Activated T-cell treated with anti-CD3 and anti-CD28 coated beads, Interleukin-2, amount 50 U/mL, for 4 hours (primary cell): ENCODE results near the gene SELP. TPM values are rescaled to one million over a fixed set of nuclear protein-coding genes. Genes with fewer than 3 reads are reported as not detected.

Experiments used
- ATAC-seq, 2 donors: fragments of 200-7000 bp; cut with Tn5 transposase; one replicate each; pipeline ENCODE4 v1.10.0; 2021
- DNase-seq: peaks from one replicate; pipeline ENCODE4 v3.0.0-alpha.2; 2020
- H3K27me3 Mint-ChIP-seq: one replicate; pipeline ENCODE4 v1.8.0; 2021; ENCODE audit warnings: low read depth, mixed read lengths
- H3K36me3 Mint-ChIP-seq: one replicate; pipeline ENCODE4 v1.8.0; 2022; ENCODE audit warnings: mixed read lengths; ENCODE audit not compliant: insufficient read depth
- H3K4me1 Mint-ChIP-seq: one replicate; pipeline ENCODE4 v1.8.0; 2021; ENCODE audit warnings: low read depth, mixed read lengths
- H3K4me3 Mint-ChIP-seq: one replicate; pipeline ENCODE4 v1.8.0; 2021; ENCODE audit warnings: mild to moderate bottlenecking, moderate library complexity, mixed read lengths
- H3K9me3 Mint-ChIP-seq: one replicate; pipeline ENCODE4 v1.8.0; 2021; ENCODE audit warnings: mixed read lengths
- total RNA-seq, 3 donors: library from RNA; stranded (reverse); gene quantifications; one replicate each; pipeline ENCODE4 v1.2.1, GENCODE V29; 2021

The SELP gene
- total RNA-seq, 3 donors from 2014 or later: 0.35 to 0.48 (median 0.40) TPM

- DNase-seq: no peak
- H3K36me3 Mint-ChIP-seq: peaks cover 50% of the 10 kb centered on the region
- H3K27me3 Mint-ChIP-seq: no peaks in the 10 kb centered on the region
- peaks cover 6% of the 10 kb centered on the region for H3K4me1 Mint-ChIP-seq
- ATAC-seq: no peak
- no peak overlapping the region for H3K4me3 Mint-ChIP-seq
- no peaks in the 10 kb centered on the region for H3K9me3 Mint-ChIP-seq
These were observed 84.5 kb downstream of the SELP start for GRCh38 chr1:169545472-169545871.

- DNase-seq (no peak), ATAC-seq (no peak)
- no peak overlapping the region for H3K4me3 Mint-ChIP-seq
- H3K36me3 Mint-ChIP-seq: peaks cover 53% of the 10 kb centered on the region
- H3K4me1 Mint-ChIP-seq: no peaks in the 10 kb centered on the region
- no peaks in the 10 kb centered on the region for H3K9me3 Mint-ChIP-seq
- H3K27me3 Mint-ChIP-seq: no peaks in the 10 kb centered on the region
These were observed 90.7 kb downstream of the SELP start for GRCh38 chr1:169538998-169539871.

Other genes with a start within 250 kb of the SELP start
- under 1 TPM; 0.16 to 0.43 (median 0.16) TPM for gene CCDC181, start 202.7 kb downstream of the SELP start, total RNA-seq
- gene SLC19A2, start 144.2 kb downstream of the SELP start, total RNA-seq: 10 to 100 TPM in 2 of 3 donors, 1 to 10 TPM in 1; 9.1 to 13.5 (median 12.0) TPM
- gene F5, start 43.6 kb downstream of the SELP start, total RNA-seq: 100 to 1,000 TPM in 2 of 3 donors, 10 to 100 TPM in 1; 69.1 to 151 (median 149) TPM
- 100 to 1,000 TPM in 2 of 3 donors, 10 to 100 TPM in 1; 95.7 to 129 (median 112) TPM for gene SELL, start 81.5 kb upstream of the SELP start, total RNA-seq
- gene SELE, start 104.0 kb upstream of the SELP start, total RNA-seq: not detected
- gene METTL18, start 164.8 kb upstream of the SELP start, total RNA-seq: 10 to 100 TPM in 1 of 3 donors, 1 to 10 TPM in 2; 8.0 to 12.1 (median 9.1) TPM